ENCODE results near the gene SMARCC2. TPM values are rescaled to one million over a fixed set of nuclear protein-coding genes. Genes with fewer than 3 reads are reported as not detected.

SMARCC2 gene
- total RNA-seq, 2 donors from 2014 or later, result 60.4 to 101 TPM

DNA sequence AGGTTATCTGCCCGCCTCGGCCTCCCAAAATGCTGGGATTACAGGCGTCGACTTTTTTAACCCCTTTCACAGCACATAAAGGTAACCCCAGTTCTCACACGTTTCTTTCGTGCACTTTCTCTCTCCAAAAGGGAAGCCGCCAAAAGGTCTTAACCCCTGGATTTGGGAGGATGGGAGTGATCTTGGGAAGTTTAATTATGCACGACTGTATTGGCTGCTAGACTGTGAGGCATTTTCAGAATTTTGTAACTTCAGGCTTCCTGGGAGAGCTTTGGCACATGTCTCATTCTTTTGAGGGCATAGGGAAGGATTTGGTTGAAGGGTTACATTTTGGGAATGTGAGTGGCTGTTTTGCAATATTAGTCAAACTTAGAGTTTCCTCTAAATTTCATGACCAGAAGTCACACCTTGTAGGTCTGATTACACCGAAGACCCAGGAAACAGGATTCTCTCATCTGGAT, 1.4 kb upstream of the SMARCC2 start:
- Histone ChIP-seq H3K9me3 (no peaks in the 10 kb centered on the region), H3K27me3 (replicated peaks; ENCODE audit: insufficient read depth) (no peaks in the 10 kb centered on the region), H3K36me3 (peaks cover 0 to 2% of the 10 kb centered on the region in 2 donors), H3K4me3 (peak overlapping the region; percentile 82 to 85), H3K27ac (peak overlapping the region; percentile 96 to 98), H3K4me1 (replicated peaks) (no peaks in the 10 kb centered on the region)
- intact Hi-C loops (cut with DNase I), result loop anchor here (1.0 to 10.0 kb wide), 2 partner anchors 71 to 274 kb away; partner anchors contain the start of gene SPRYD4
- TF ChIP-seq POLR2AphosphoS5 (IDR thresholded peaks at IDR 0.05) (no peak), POLR2A (IDR thresholded peaks at IDR 0.05) (no peak)
- TF ChIP-seq, protein P1, sequence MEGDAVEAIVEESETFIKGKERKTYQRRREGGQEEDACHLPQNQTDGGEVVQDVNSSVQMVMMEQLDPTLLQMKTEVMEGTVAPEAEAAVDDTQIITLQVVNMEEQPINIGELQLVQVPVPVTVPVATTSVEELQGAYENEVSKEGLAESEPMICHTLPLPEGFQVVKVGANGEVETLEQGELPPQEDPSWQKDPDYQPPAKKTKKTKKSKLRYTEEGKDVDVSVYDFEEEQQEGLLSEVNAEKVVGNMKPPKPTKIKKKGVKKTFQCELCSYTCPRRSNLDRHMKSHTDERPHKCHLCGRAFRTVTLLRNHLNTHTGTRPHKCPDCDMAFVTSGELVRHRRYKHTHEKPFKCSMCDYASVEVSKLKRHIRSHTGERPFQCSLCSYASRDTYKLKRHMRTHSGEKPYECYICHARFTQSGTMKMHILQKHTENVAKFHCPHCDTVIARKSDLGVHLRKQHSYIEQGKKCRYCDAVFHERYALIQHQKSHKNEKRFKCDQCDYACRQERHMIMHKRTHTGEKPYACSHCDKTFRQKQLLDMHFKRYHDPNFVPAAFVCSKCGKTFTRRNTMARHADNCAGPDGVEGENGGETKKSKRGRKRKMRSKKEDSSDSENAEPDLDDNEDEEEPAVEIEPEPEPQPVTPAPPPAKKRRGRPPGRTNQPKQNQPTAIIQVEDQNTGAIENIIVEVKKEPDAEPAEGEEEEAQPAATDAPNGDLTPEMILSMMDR (IDR thresholded peaks at IDR 0.05), result no peak
- WGBS, result 17% methylated on average over 9 of the region's 9 CpGs
- no peak for DNase-seq (ENCODE audit: low spot score)

DNA sequence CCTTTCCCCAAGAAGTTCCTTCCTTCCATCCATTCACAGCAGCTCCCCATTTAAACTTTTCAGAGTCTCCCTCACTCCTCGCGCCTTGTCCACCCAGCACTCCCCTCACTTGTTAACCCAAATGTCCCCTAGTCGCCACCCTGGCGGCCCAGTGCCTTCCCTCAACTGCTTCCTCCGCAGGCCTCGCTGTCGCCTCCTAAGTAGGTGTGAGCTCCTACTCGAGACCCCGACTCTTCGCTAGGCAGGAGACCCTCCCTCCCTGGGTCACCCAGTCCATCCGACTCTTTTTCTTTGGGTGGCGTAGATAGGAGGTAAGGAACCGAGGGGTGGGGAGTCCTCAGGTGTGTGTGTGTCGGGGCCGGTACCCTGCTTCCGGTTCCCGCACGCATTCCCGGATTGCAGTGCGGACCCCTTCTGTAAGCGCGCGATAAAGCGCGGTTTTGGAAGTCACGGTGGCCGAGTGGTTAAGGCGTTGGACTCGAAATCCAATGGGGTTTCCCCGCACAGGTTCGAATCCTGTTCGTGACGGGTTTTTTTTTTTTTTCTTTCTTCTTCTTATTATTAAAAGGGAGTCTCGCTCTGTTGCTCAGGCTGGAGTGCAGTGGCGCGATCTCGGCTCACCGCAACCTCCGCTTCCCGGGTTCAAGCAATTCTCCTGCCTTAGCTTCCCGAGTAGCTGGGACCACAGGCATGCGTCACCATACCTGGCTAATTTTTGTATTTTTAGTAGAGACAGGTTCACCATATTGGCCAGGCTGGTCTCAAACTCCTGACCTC, 823 bp upstream of the SMARCC2 start:
- DNase-seq (ENCODE audit: low spot score), result peak; percentile 76
- 2% methylated on average over 42 of the region's 42 CpGs for WGBS
- intact Hi-C loops (cut with DNase I), result loop anchor here (1.0 to 10.0 kb wide), 3 partner anchors 63 to 275 kb away; partner anchors contain the start of gene SPRYD4
- Histone ChIP-seq H3K4me3 (peak overlapping the region; percentile 82 to 85), H3K9me3 (no peaks in the 10 kb centered on the region), H3K27ac (peak overlapping the region; percentile 96 to 98), H3K27me3 (replicated peaks; ENCODE audit: insufficient read depth) (no peaks in the 10 kb centered on the region), H3K36me3 (peaks cover 0 to 5% of the 10 kb centered on the region in 2 donors), H3K4me1 (replicated peaks) (no peaks in the 10 kb centered on the region)
- TF ChIP-seq POLR2A (IDR thresholded peaks at IDR 0.05) (no peak), POLR2AphosphoS5 (IDR thresholded peaks at IDR 0.05) (peak; percentile 70)
- TF ChIP-seq, protein P1 (IDR thresholded peaks at IDR 0.05), result no peak

DNA sequence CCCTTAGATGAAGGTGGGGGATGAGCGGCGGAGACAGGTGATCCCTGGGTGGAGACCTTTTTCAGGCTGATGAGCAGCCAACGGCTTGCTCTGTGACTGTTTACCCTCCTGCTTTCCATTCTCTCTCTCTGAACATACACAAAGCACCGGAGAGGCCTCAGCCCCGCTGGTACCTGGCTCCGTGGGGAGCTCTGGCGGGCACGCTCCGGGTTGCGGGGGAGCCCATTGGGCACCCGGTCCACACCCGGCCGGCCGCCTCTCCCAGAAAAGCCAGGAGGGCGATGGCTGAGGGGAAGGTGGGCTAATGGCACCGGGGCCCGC, 545 bp downstream of the SMARCC2 start:
- WGBS, result 1% methylated on average over 17 of the region's 17 CpGs
- Histone ChIP-seq H3K4me1 (replicated peaks) (no peaks in the 10 kb centered on the region), H3K36me3 (peaks cover 10 to 14% of the 10 kb centered on the region in 2 donors), H3K27me3 (replicated peaks; ENCODE audit: insufficient read depth) (no peaks in the 10 kb centered on the region), H3K9me3 (no peaks in the 10 kb centered on the region), H3K4me3 (peak overlapping the region; percentile 82 to 85), H3K27ac (peak overlapping the region; percentile 96 to 98)
- DNase-seq (ENCODE audit: low spot score), result peak; percentile 13
- intact Hi-C loops (cut with DNase I), result loop anchor here (2.0 kb wide), 1 partner anchor 62 kb away; no protein-coding TSS in a partner anchor
- no peak for TF ChIP-seq POLR2A (IDR thresholded peaks at IDR 0.05)
- TF ChIP-seq, protein P1 (IDR thresholded peaks at IDR 0.05), result no peak
- TF ChIP-seq POLR2AphosphoS5 (IDR thresholded peaks at IDR 0.05), result no peak

GRCh38 chr12:56188131-56188777, 1.0 kb downstream of the SMARCC2 start:
- Histone ChIP-seq H3K4me3 (peak overlapping the region; percentile 82 to 85), H3K4me1 (replicated peaks) (no peaks in the 10 kb centered on the region), H3K9me3 (no peaks in the 10 kb centered on the region), H3K27me3 (replicated peaks; ENCODE audit: insufficient read depth) (no peaks in the 10 kb centered on the region), H3K27ac (peak overlapping the region; percentile 96 to 98), H3K36me3 (peaks cover 14% of the 10 kb centered on the region in 2 donors)
- TF ChIP-seq, protein P1 (IDR thresholded peaks at IDR 0.05), result no peak
- TF ChIP-seq POLR2A (IDR thresholded peaks at IDR 0.05), result no peak
- TF ChIP-seq POLR2AphosphoS5 (IDR thresholded peaks at IDR 0.05), result no peak
- intact Hi-C loops (cut with DNase I), result loop anchor here (2.0 kb wide), 1 partner anchor 61 kb away; no protein-coding TSS in a partner anchor
- WGBS, result 9% methylated on average over 10 of the region's 10 CpGs
- no peak for DNase-seq (ENCODE audit: low spot score)

All from prostate gland (tissue), 2 donors.